Measurements from ENCODE around the gene MAPKAP1.

GRCh38 chr9:125431012-125431305, 276.0 kb downstream of the MAPKAP1 start:
- no peak for TF ChIP-seq POLR2A (IDR thresholded peaks at IDR 0.05)
- no peak for TF ChIP-seq CTCF (IDR thresholded peaks at IDR 0.05)
- TF ChIP-seq POLR2AphosphoS5 (IDR thresholded peaks at IDR 0.05): no peak
- no peak for TF ChIP-seq EP300 (IDR thresholded peaks at IDR 0.05)

All from gastroesophageal sphincter (tissue), 3 donors.